OCI-LY1 (cell line): ENCODE results near the gene CPNE7.

Experiments used
- CTCF ChIP-seq: fragments of 200-600 bp; sonication (generic), shearing (Covaris generic); IDR thresholded peaks from 2 replicates; pipeline ENCODE4 v1.5.1; 2017; ENCODE audit warnings: mild to moderate bottlenecking, antibody characterized with exemption, low read length, moderate library complexity, mixed read lengths
- EZH2 ChIP-seq: fragments of 200-600 bp; sonication (generic), shearing (Covaris generic); IDR thresholded peaks from 2 replicates; pipeline ENCODE4 v1.8.0; 2017; ENCODE audit warnings: borderline replicate concordance, mixed run types, mild to moderate bottlenecking, antibody characterized with exemption, low read length, moderate library complexity, mixed read lengths

GRCh38 chr16:89638455-89638854, 62.9 kb downstream of the CPNE7 start:
- TF ChIP-seq CTCF (no peak), EZH2 (no peak)
